ENCODE results near the gene MOGAT2.

DNA sequence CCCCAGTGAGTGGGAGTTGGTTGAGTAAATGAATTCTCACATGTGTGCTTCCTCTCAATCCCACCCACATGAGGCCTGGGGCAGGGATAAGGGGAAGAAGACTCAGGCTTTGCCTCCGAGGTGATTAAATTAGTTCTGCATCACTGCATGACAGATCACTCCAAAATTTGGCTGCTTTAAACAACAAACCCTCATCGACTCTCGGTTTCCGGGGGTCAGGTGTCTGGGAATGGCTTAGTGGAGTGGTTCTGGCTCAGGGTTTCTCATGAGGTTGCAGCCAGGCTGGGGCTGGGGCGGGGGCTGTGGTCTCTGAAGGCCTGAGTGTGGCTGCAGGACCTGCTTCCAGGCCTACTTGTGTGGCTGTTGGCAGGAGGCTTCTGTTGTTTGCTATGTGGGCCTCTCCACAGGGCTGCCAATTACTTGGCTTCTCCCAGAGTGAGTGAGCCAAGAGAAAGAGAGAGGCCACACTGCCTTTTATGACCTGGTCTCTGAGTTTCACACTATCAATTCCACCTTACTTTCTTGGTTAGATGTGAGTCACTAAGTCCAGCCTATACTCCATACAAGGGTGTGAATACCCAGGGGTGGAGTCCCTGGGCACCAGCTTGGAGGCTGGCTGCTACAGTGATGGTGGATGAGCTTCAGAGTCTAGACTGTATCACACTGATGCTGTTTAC lies 15.9 kb downstream of the MOGAT2 start:
- no peak for TF ChIP-seq CHD2 (IDR thresholded peaks at IDR 0.05; ENCODE audit: low read length, partially characterized antibody)
- TF ChIP-seq, protein P1, sequence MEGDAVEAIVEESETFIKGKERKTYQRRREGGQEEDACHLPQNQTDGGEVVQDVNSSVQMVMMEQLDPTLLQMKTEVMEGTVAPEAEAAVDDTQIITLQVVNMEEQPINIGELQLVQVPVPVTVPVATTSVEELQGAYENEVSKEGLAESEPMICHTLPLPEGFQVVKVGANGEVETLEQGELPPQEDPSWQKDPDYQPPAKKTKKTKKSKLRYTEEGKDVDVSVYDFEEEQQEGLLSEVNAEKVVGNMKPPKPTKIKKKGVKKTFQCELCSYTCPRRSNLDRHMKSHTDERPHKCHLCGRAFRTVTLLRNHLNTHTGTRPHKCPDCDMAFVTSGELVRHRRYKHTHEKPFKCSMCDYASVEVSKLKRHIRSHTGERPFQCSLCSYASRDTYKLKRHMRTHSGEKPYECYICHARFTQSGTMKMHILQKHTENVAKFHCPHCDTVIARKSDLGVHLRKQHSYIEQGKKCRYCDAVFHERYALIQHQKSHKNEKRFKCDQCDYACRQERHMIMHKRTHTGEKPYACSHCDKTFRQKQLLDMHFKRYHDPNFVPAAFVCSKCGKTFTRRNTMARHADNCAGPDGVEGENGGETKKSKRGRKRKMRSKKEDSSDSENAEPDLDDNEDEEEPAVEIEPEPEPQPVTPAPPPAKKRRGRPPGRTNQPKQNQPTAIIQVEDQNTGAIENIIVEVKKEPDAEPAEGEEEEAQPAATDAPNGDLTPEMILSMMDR (IDR thresholded peaks at IDR 0.05): no peak
- no peak for TF ChIP-seq ELF1 (IDR thresholded peaks at IDR 0.05)
- no peak for TF ChIP-seq FOXM1 (IDR thresholded peaks at IDR 0.05; ENCODE audit: low read depth)

All from SK-N-SH (cell line).